KOPT-K1 (cell line): ENCODE data around the gene CLPX.
"Not testable (repeated sequence)": the region's sequence is repeated elsewhere in the genome, so short reads cannot be mapped to it uniquely, and the experiment has no call there.

ENCODE experiments used
- H3K27ac ChIP-seq: fragments of 200-600 bp; sonication (generic); 2 replicates; pipeline ENCODE4 v1.5.1; 2016; ENCODE audit warnings: antibody characterized with exemption, mild to moderate bottlenecking, low read depth, low read length; ENCODE audit not compliant: poor library complexity, severe bottlenecking
- H3K36me3 ChIP-seq: fragments of 200-600 bp; sonication (generic); 2 replicates; pipeline ENCODE4 v1.5.1; 2017; ENCODE audit warnings: antibody characterized with exemption, mild to moderate bottlenecking, low read length, moderate library complexity; ENCODE audit not compliant: insufficient read depth
- H3K9me3 ChIP-seq: fragments of 200-600 bp; sonication (generic); 2 replicates; pipeline ENCODE4 v1.5.1; 2017; ENCODE audit warnings: antibody characterized with exemption, low read length, mild to moderate bottlenecking; ENCODE audit not compliant: insufficient read depth, poor library complexity, severe bottlenecking

The CLPX gene

GRCh38 chr15:65165875-65166274 is 19.3 kb downstream of the CLPX start:
- peaks cover 75% of the 10 kb centered on the region for H3K36me3 ChIP-seq
- no peaks in the 10 kb centered on the region for H3K9me3 ChIP-seq
- no peak overlapping the region for H3K27ac ChIP-seq

GRCh38 chr15:65164139-65164538 is 21.0 kb downstream of the CLPX start:
- Histone ChIP-seq H3K36me3 (peaks cover 70% of the 10 kb centered on the region), H3K9me3 (no peaks in the 10 kb centered on the region), H3K27ac (no peak overlapping the region)

GRCh38 chr15:65163041-65163440 is 22.1 kb downstream of the CLPX start:
- H3K36me3 ChIP-seq, result peaks cover 77% of the 10 kb centered on the region
- H3K9me3 ChIP-seq, result no peaks in the 10 kb centered on the region

GRCh38 chr15:65156692-65157091 is 28.4 kb downstream of the CLPX start:
- H3K27ac ChIP-seq, result no peak overlapping the region
- peaks cover 88% of the 10 kb centered on the region for H3K36me3 ChIP-seq
- no peaks in the 10 kb centered on the region for H3K9me3 ChIP-seq

More at GRCh38 chr15:65163041-65163440, 22.1 kb downstream of the CLPX start:
- no peak overlapping the region for H3K27ac ChIP-seq

- Histone ChIP-seq H3K27ac (no peak overlapping the region), H3K9me3 (no peaks in the 10 kb centered on the region), H3K36me3 (peaks cover 94% of the 10 kb centered on the region)
Observed at GRCh38 chr15:65154720-65155119, 30.4 kb downstream of the CLPX start.

- Histone ChIP-seq H3K9me3 (no peaks in the 10 kb centered on the region), H3K27ac (no peak overlapping the region), H3K36me3 (peaks cover 58% of the 10 kb centered on the region)
Observed at GRCh38 chr15:65147902-65148301, 37.2 kb downstream of the CLPX start.

- Histone ChIP-seq H3K36me3 (peaks cover 44% of the 10 kb centered on the region), H3K27ac (no peak overlapping the region), H3K9me3 (no peaks in the 10 kb centered on the region)
Observed at GRCh38 chr15:65146438-65146837, 38.7 kb downstream of the CLPX start.

GRCh38 chr15:65138631-65139030 is 46.5 kb downstream of the CLPX start:
- H3K36me3 ChIP-seq, H3K27ac ChIP-seq: not testable (repeated sequence)
- peaks cover 17% of the 10 kb centered on the region for H3K9me3 ChIP-seq

GRCh38 chr15:65137893-65138292 is 47.2 kb downstream of the CLPX start:
- H3K27ac ChIP-seq, H3K36me3 ChIP-seq: not testable (repeated sequence)
- H3K9me3 ChIP-seq, result peaks cover 17% of the 10 kb centered on the region

GRCh38 chr15:65137089-65137488 is 48.1 kb downstream of the CLPX start:
- not testable (repeated sequence) for H3K36me3 ChIP-seq, H3K27ac ChIP-seq
- H3K9me3 ChIP-seq, result peaks cover 17% of the 10 kb centered on the region

GRCh38 chr15:65134538-65134937 is 50.6 kb downstream of the CLPX start:
- peaks cover 17% of the 10 kb centered on the region for H3K9me3 ChIP-seq
- no peak overlapping the region for H3K27ac ChIP-seq
- H3K36me3 ChIP-seq, result peaks cover 10% of the 10 kb centered on the region

GRCh38 chr15:65133548-65134200 is 51.5 kb downstream of the CLPX start, which contains the start of gene PDCD7:
Gene PDCD7 (minus strand): TSS chr15:65133808. CDS start chr15:65133781, 27 bp downstream.
- H3K27ac ChIP-seq, result peak within 1 kb of the TSS; percentile 71
- H3K9me3 ChIP-seq, result peaks cover 17% of the 10 kb centered on the region
- peaks cover 19% of the 10 kb centered on the region for H3K36me3 ChIP-seq

GRCh38 chr15:65132878-65133547 is 52.1 kb downstream of the CLPX start:
- H3K27ac ChIP-seq, result peak overlapping the region; percentile 71
- peaks cover 14% of the 10 kb centered on the region for H3K9me3 ChIP-seq
- H3K36me3 ChIP-seq, result peaks cover 25% of the 10 kb centered on the region

- no peaks in the 10 kb centered on the region for H3K9me3 ChIP-seq
- no peak overlapping the region for H3K27ac ChIP-seq
- H3K36me3 ChIP-seq, result peaks cover 46% of the 10 kb centered on the region
Observed at GRCh38 chr15:65130941-65131340, 54.2 kb downstream of the CLPX start.

- no peaks in the 10 kb centered on the region for H3K9me3 ChIP-seq
- H3K36me3 ChIP-seq, result peaks cover 95% of the 10 kb centered on the region
- H3K27ac ChIP-seq, result no peak overlapping the region
Observed at GRCh38 chr15:65115542-65115941, 69.6 kb downstream of the CLPX start.

- no peak within 1 kb of the TSS for H3K27ac ChIP-seq
- H3K36me3 ChIP-seq, result peaks cover 90% of the 10 kb centered on the region
Observed at GRCh38 chr15:65115086-65115485, 70.1 kb downstream of the CLPX start, which contains the start of gene UBAP1L. Gene UBAP1L (minus strand): TSS chr15:65115200. CDS start chr15:65106215, 8,985 bp downstream.

More at GRCh38 chr15:65115086-65115485, 70.1 kb downstream of the CLPX start, which contains the start of gene UBAP1L:
- H3K9me3 ChIP-seq, result no peaks in the 10 kb centered on the region
